ENCODE data around the gene AGTR1. TPM values are rescaled to one million over a fixed set of nuclear protein-coding genes. Genes with fewer than 3 reads are reported as not detected.

AGTR1 gene
- not detected for total RNA-seq

DNA sequence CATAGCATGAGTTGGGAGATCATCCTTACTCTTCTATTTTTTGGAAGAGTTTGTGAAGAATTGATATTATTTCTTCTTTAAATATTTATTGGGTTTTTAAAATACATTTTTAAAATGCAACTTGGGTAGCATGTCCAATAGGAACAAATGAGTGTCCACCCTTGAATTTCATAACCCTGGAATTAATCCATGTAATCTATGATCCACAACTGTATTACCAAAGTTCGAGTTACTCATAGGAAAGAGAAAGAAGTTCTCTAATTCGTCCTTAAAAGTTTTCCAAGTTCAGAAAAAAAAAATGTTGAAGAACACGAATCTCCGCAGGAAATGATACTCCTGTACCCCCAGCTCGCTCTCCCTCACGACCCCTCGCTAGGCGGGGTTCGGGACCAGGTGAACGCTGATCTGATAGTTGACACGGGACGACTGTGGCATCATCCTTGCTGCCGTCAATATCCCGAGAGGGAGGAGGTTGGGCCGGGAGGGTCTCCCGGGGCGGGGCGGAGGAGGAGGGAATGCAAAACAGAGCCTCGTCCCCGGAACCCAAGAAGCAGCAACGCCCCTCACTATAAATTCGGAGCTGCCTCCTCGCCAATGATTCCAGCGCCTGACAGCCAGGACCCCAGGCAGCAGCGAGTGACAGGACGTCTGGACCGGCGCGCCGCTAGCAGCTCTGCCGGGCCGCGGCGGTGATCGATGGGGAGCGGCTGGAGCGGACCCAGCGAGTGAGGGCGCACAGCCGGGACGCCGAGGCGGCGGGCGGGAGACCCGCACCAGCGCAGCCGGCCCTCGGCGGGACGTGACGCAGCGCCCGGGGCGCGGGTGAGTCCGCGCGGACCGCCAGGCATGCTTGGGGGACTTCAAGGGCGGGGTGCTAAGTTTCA is at the start of gene AGTR1:
Gene AGTR1 (plus strand): TSS at position 598 of the 884 bp plus-strand sequence. CDS start 43,133 bp downstream, outside the sequence.
- ChIA-PET CTCF (no interaction called here), POLR2A (no interaction called here)
- H3K36me3 Mint-ChIP-seq (ENCODE audit: low read depth) = no peaks in the 10 kb centered on the region
- no peaks in the 10 kb centered on the region for H3K4me1 Mint-ChIP-seq (ENCODE audit: low read depth)
- H3K27me3 Mint-ChIP-seq = peaks cover 20% of the 10 kb centered on the region
- no peak within 1 kb of the TSS for H3K27ac Mint-ChIP-seq
- no peak for ATAC-seq
- H3K4me3 Mint-ChIP-seq = no peak within 1 kb of the TSS
- no peak for DNase-seq
- TF ChIP-seq, protein P1, sequence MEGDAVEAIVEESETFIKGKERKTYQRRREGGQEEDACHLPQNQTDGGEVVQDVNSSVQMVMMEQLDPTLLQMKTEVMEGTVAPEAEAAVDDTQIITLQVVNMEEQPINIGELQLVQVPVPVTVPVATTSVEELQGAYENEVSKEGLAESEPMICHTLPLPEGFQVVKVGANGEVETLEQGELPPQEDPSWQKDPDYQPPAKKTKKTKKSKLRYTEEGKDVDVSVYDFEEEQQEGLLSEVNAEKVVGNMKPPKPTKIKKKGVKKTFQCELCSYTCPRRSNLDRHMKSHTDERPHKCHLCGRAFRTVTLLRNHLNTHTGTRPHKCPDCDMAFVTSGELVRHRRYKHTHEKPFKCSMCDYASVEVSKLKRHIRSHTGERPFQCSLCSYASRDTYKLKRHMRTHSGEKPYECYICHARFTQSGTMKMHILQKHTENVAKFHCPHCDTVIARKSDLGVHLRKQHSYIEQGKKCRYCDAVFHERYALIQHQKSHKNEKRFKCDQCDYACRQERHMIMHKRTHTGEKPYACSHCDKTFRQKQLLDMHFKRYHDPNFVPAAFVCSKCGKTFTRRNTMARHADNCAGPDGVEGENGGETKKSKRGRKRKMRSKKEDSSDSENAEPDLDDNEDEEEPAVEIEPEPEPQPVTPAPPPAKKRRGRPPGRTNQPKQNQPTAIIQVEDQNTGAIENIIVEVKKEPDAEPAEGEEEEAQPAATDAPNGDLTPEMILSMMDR (IDR thresholded peaks at IDR 0.05) = no peak
- intact Hi-C loops (cut with micrococcal nuclease) = no loop called here
- no peaks in the 10 kb centered on the region for H3K9me3 Mint-ChIP-seq

DNA sequence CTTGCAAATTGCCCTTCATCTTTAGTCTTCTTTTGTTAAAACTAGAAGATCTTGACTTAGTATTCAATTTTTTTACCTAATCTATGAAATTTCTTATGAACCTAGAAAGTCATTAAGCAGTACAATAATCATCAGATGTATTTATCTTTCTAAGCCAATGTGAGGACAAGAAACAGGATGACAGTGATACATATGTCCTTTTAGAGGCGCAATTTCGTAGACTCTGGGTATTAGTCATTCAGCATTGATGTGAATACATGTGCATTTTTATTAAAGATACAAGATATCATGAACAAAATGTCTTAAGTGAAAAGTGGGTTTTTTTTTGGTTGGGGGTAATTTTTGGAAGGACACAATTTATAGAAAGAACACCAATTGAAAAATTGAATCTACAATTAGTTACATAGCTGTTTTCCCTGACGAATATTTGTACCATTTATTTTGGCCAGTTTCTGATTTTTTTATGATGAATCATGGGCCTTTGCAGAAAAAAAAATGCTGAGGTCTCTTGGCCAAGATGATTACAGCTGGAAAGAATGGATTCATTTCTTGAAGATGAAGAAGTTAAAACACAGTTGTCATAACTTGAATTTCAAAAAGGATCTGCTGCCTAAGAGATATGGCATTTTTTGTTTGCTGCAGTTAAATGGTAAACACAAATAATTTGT is 48.9 kb upstream of the AGTR1 start:
- Mint-ChIP-seq H3K27ac (no peak overlapping the region), H3K4me1 (ENCODE audit: low read depth) (no peaks in the 10 kb centered on the region), H3K4me3 (no peak overlapping the region), H3K27me3 (no peaks in the 10 kb centered on the region), H3K9me3 (peaks cover 2% of the 10 kb centered on the region), H3K36me3 (ENCODE audit: low read depth) (no peaks in the 10 kb centered on the region)
- DNase-seq (no peak), ATAC-seq (no peak)
- TF ChIP-seq, protein P1 (IDR thresholded peaks at IDR 0.05) = no peak
- intact Hi-C loops (cut with micrococcal nuclease) = no loop called here
- CTCF ChIA-PET = no interaction called here
- POLR2A ChIA-PET = no interaction called here

DNA sequence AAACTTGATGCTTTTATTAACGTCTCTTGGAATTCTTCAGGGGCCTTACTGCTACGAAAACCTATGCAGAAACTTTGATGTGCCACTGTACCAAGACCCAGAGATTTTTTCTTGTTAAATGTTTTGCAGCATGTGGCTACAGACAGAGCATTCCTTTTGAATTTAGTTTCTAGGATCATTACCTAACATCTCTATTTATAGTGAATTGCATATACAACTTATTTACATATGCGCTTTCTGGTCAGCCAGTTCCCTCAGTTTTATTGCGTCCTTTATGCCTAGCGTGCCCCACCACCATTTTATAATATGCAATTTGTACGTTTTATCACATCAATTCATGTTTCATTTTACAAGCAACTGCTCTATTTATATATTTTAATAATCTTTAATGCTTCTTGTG is 46.2 kb upstream of the AGTR1 start:
- Mint-ChIP-seq H3K4me1 (ENCODE audit: low read depth) (no peaks in the 10 kb centered on the region), H3K27ac (no peak overlapping the region), H3K36me3 (ENCODE audit: low read depth) (no peaks in the 10 kb centered on the region), H3K9me3 (peaks cover 3% of the 10 kb centered on the region), H3K4me3 (no peak overlapping the region), H3K27me3 (no peaks in the 10 kb centered on the region)
- no peak for DNase-seq
- no peak for ATAC-seq
- POLR2A ChIA-PET = no interaction called here
- CTCF ChIA-PET = no interaction called here
- TF ChIP-seq, protein P1 (IDR thresholded peaks at IDR 0.05) = no peak
- intact Hi-C loops (cut with micrococcal nuclease) = no loop called here

DNA sequence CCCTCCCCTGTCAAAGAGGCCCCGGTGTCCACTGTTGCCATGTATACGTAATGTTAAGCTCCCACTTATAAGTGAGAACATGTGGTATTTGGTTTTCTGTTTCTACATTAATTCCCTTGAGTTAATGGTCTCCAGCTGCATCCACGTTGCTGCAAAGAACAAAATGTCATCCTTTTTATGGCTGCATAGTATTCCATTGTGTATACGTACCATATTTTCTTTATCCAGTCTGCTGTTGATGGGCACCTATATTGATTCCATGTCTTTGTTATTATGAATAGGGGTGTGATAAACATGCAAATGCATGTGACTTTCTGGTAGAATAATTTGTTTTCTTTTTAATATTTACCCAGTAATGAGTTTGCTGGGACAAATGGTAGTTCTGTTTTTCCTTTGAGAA is 43.3 kb upstream of the AGTR1 start:
- TF ChIP-seq, protein P1 (IDR thresholded peaks at IDR 0.05) = no peak
- Mint-ChIP-seq H3K4me3 (no peak overlapping the region), H3K9me3 (peaks cover 3% of the 10 kb centered on the region), H3K27me3 (no peaks in the 10 kb centered on the region), H3K4me1 (ENCODE audit: low read depth) (no peaks in the 10 kb centered on the region), H3K27ac (no peak overlapping the region), H3K36me3 (ENCODE audit: low read depth) (no peaks in the 10 kb centered on the region)
- CTCF ChIA-PET = no interaction called here
- ATAC-seq (no peak), DNase-seq (no peak)
- POLR2A ChIA-PET = no interaction called here
- intact Hi-C loops (cut with micrococcal nuclease) = no loop called here

DNA sequence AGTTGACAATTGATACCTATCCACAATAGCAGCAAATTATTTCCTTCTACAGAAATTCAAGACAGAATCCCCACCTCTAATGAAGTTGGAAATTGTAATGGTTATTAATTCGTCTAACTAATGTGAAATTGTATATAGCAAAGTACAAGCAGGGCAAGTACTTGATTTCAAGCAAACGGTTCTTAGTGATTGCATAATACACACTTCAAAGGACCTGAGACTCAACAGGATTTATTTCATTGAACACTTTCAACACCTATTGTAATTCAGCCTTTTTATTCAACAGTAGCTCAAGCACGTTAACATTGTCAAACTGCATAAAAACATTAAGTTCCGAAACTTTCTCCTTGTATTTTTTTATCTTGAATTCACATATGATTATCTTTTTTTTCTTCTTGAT is 40.2 kb upstream of the AGTR1 start:
- ATAC-seq = no peak
- Mint-ChIP-seq H3K4me3 (no peak overlapping the region), H3K27me3 (no peaks in the 10 kb centered on the region), H3K9me3 (peaks cover 2% of the 10 kb centered on the region), H3K27ac (no peak overlapping the region), H3K36me3 (ENCODE audit: low read depth) (no peaks in the 10 kb centered on the region), H3K4me1 (ENCODE audit: low read depth) (no peaks in the 10 kb centered on the region)
- ChIA-PET POLR2A (no interaction called here), CTCF (no interaction called here)
- DNase-seq = no peak
- intact Hi-C loops (cut with micrococcal nuclease) = no loop called here
- TF ChIP-seq, protein P1 (IDR thresholded peaks at IDR 0.05) = no peak
